NB4 (cell line): Measurements from ENCODE around the gene KCNMB2.

Experiments
- CTCF ChIP-seq: IDR thresholded peaks from one replicate; pipeline ENCODE4 v1.5.1; 2012; ENCODE audit warnings: low read depth, low read length
- POLR2A ChIP-seq: IDR thresholded peaks from 2 replicates; pipeline ENCODE4 v1.6.1; 2011; ENCODE audit warnings: mild to moderate bottlenecking; ENCODE audit not compliant: insufficient read length; ENCODE audit errors: extremely low read depth

- TF ChIP-seq POLR2A (no peak), CTCF (no peak)
Observed at GRCh38 chr3:178602856-178603255, 66.6 kb downstream of the KCNMB2 start.
